K562 (cell line): ENCODE data around the gene TUBD1. TPM values are rescaled to one million over a fixed set of nuclear protein-coding genes. Genes with fewer than 3 reads are reported as not detected.

Experiments used
- ARID3A ChIP-seq: IDR thresholded peaks from 2 replicates; pipeline ENCODE4 v1.6.1; 2012; ENCODE audit warnings: low read depth, low read length, improper control_type of control experiment, borderline replicate concordance
- ATF4 ChIP-seq: fragments of 450-650 bp; formaldehyde crosslinking; IDR thresholded peaks from 2 replicates; pipeline ENCODE4 v1.4.0; 2022; ENCODE audit warnings: mild to moderate bottlenecking, moderate library complexity
- BCL6 ChIP-seq: fragments of 250-450 bp; sonication (Bioruptor Pico); IDR thresholded peaks from 2 replicates; pipeline ENCODE4 v1.4.0; 2020
- CBX8 ChIP-seq: fragments of 200-600 bp; sonication (generic); IDR thresholded peaks from 2 replicates; pipeline ENCODE4 v1.6.1; 2012; ENCODE audit warnings: borderline replicate concordance, mixed run types, low read depth, mild to moderate bottlenecking, moderate library complexity, mixed read lengths, low read length, control low read depth, inconsistent platforms; ENCODE audit not compliant: poor library complexity, severe bottlenecking; ENCODE audit errors: extremely low read depth
- EWSR1 ChIP-seq: fragments of 450-650 bp; IDR thresholded peaks from 2 replicates; pipeline ENCODE4 v1.6.1; 2018; ENCODE audit warnings: borderline replicate concordance, mild to moderate bottlenecking, low read depth, moderate library complexity; ENCODE audit not compliant: partially characterized antibody
- GABPB1 ChIP-seq: sonication (generic); formaldehyde crosslinking; IDR thresholded peaks from 2 replicates; pipeline ENCODE4 v1.8.0; 2022; ENCODE audit warnings: mild to moderate bottlenecking, missing genetic modification reagents
- HDAC3 ChIP-seq: fragments of 450-650 bp; IDR thresholded peaks from 2 replicates; pipeline ENCODE4 v1.6.1; 2018; ENCODE audit warnings: borderline replicate concordance, mild to moderate bottlenecking, moderate library complexity; ENCODE audit not compliant: partially characterized antibody
- NFXL1 ChIP-seq: fragments of 450-650 bp; formaldehyde crosslinking; IDR thresholded peaks from 2 replicates; pipeline ENCODE4 v1.4.0; 2021; ENCODE audit warnings: mild to moderate bottlenecking
- NR2C2 ChIP-seq, 2 experiments: fragments of 200-800 bp in 1 of 2; sonication (Bioruptor generic) in 1 of 2; sonication (generic) in 1 of 2; formaldehyde crosslinking in 1 of 2; IDR thresholded peaks; 2 replicates each; pipeline versions ENCODE4 v1.6.1 to v1.8.0; 2016 to 2022; ENCODE audit warnings: mild to moderate bottlenecking in 1 of 2, missing compliant biosample characterization in 1 of 2, missing genetic modification characterization in 1 of 2, missing genetic modification reagents in 1 of 2
- PHB2 ChIP-seq: fragments of 450-650 bp; IDR thresholded peaks from 2 replicates; pipeline ENCODE4 v1.6.1; 2017; ENCODE audit warnings: low read depth
- RNF219 ChIP-seq: fragments of 250-450 bp; sonication (Bioruptor Pico); IDR thresholded peaks from 2 replicates; pipeline ENCODE4 v1.5.0; 2022; ENCODE audit warnings: mild to moderate bottlenecking
- SFPQ ChIP-seq: fragments of 200-400 bp; formaldehyde crosslinking; IDR thresholded peaks from 2 replicates; pipeline ENCODE4 v1.6.1; 2017; ENCODE audit warnings: mild to moderate bottlenecking, low read depth, low read length, moderate library complexity
- TFAP4 ChIP-seq: sonication (generic); formaldehyde crosslinking; IDR thresholded peaks from 2 replicates; pipeline ENCODE4 v1.8.0; 2022; ENCODE audit warnings: missing genetic modification reagents, mild to moderate bottlenecking, moderate library complexity, borderline replicate concordance
- ZBTB1 ChIP-seq: sonication (generic); formaldehyde crosslinking; IDR thresholded peaks from 2 replicates; pipeline ENCODE4 v1.8.1; 2023; ENCODE audit warnings: missing genetic modification reagents, low read depth, mild to moderate bottlenecking, borderline replicate concordance
- ZFPM2 ChIP-seq: fragments of 250-450 bp; sonication (Bioruptor Pico); IDR thresholded peaks from 2 replicates; pipeline ENCODE4 v1.5.1; 2022; ENCODE audit warnings: mild to moderate bottlenecking
- ZNF124 ChIP-seq: sonication (generic); formaldehyde crosslinking; IDR thresholded peaks from 2 replicates; pipeline ENCODE4 v1.8.1; 2022; ENCODE audit warnings: missing genetic modification reagents
- ZNF23 ChIP-seq: fragments of 250-450 bp; sonication (Bioruptor Pico); IDR thresholded peaks from 2 replicates; pipeline ENCODE4 v1.4.0; 2020; ENCODE audit warnings: mild to moderate bottlenecking
- ZNF717 ChIP-seq: fragments of 250-450 bp; sonication (Bioruptor Pico); IDR thresholded peaks from 2 replicates; pipeline ENCODE4 v1.5.0; 2021
- polyA plus RNA-seq, 8 experiments: library from polyadenylated mRNA; depleted of rRNA in 4 of 8; stranded (reverse) in 5 of 8; unstranded in 3 of 8; fragments of >200 nt; fragmentation: Nextera tagmentation in 2 of 8; fragmentation: Illumina TruSeq in 1 of 8; extraction: Ambion mirVana in 2 of 8; extraction: Trizol in 1 of 8; gene quantifications; 2 replicates each; pipeline versions ENCODE4 v1.2.1 to v1.2.3, GENCODE V29; 2011 to 2014; ENCODE audit warnings: inconsistent platforms in 1 of 8, missing spikeins in 1 of 8
- total RNA-seq, 7 experiments: library from RNA; depleted of rRNA in 6 of 7; stranded (reverse); fragments of >200 nt in 6 of 7; fragmentation: Illumina TruSeq in 2 of 7; extraction: Trizol in 2 of 7; gene quantifications; 2 replicates each; pipeline versions ENCODE4 v1.2.1 to v1.2.3, GENCODE V29; 2011 to 2021; ENCODE audit warnings: low replicate concordance in 1 of 7

Gene TUBD1
- total and polyA plus RNA-seq, 9 of the 15 experiments (the other 6 are each of a cell fraction or from before 2014, with no cell fraction given): 10.8 to 35.3 (median 17.9) TPM

- peak; percentile 76 for TF ChIP-seq NR2C2 (CRISPR knock-in tag; IDR thresholded peaks at IDR 0.05)
- peak; percentile 94 for TF ChIP-seq NR2C2 (tag; IDR thresholded peaks at IDR 0.05)
- no peak for TF ChIP-seq RNF219 (CRISPR knock-in tag)
- no peak for TF ChIP-seq ARID3A
- TF ChIP-seq ZFPM2 (CRISPR knock-in tag): no peak
- TF ChIP-seq ZNF717 (CRISPR knock-in tag): no peak
- TF ChIP-seq PHB2: no peak
- TF ChIP-seq TFAP4 (CRISPR knock-in tag): peak; percentile 70; the same call in 1 of the 2 replicates
- TF ChIP-seq ZNF124 (CRISPR knock-in tag): no peak
- TF ChIP-seq CBX8: no peak
- no peak for TF ChIP-seq BCL6
- peak; percentile 72; the same call in 1 of the 2 replicates for TF ChIP-seq ZBTB1 (CRISPR knock-in tag)
- no peak for TF ChIP-seq SFPQ
- no peak for TF ChIP-seq EWSR1
- no peak for TF ChIP-seq ATF4 (CRISPR knock-in tag)
- no peak for TF ChIP-seq ZNF23 (CRISPR knock-in tag)
- peak; percentile 53; the same call in 1 of the 2 replicates for TF ChIP-seq GABPB1 (CRISPR knock-in tag)
- TF ChIP-seq NFXL1 (CRISPR knock-in tag): no peak
- TF ChIP-seq HDAC3: no peak
Measured at GRCh38 chr17:59892924-59893675, at the start of gene TUBD1, which contains the start of gene RPS6KB1 (continued).
